Mesothelial cell of epicardium (in vitro differentiated cells): ENCODE measurements around the gene TLR8. TPM values are rescaled to one million over a fixed set of nuclear protein-coding genes. Genes with fewer than 3 reads are reported as not detected.
A peak's percentile ranks its signal among the peaks of the same experiment; 100 is the strongest.
"Not testable (repeated sequence)": the region's sequence is repeated elsewhere in the genome, so short reads cannot be mapped to it uniquely, and the experiment has no call there.

Experiments
- DNase-seq, 2 experiments: peaks; one replicate each; pipeline ENCODE4 v3.0.0; 2021; ENCODE audit warnings: low spot score in 2 of 2; ENCODE audit not compliant: unreplicated experiment in 2 of 2
- H3K27ac Mint-ChIP-seq: 2 replicates; pipeline ENCODE4 v1.8.0; 2021; ENCODE audit warnings: mixed read lengths
- H3K27me3 Mint-ChIP-seq: 2 replicates; pipeline ENCODE4 v1.8.0; 2021; ENCODE audit warnings: low read depth, mixed read lengths
- H3K36me3 Mint-ChIP-seq: 2 replicates; pipeline ENCODE4 v1.8.0; 2021; ENCODE audit warnings: mixed read lengths
- H3K4me1 Mint-ChIP-seq: 2 replicates; pipeline ENCODE4 v1.8.0; 2021; ENCODE audit warnings: mixed read lengths
- H3K4me3 Mint-ChIP-seq: 2 replicates; pipeline ENCODE4 v1.8.0; 2021; ENCODE audit warnings: mild to moderate bottlenecking, moderate library complexity, mixed read lengths
- H3K9me3 Mint-ChIP-seq: 2 replicates; pipeline ENCODE4 v1.8.0; 2021; ENCODE audit warnings: mixed read lengths
- CTCF ChIP-seq: fragments of 200-600 bp; sonication (generic); IDR thresholded peaks from one replicate; pipeline ENCODE4 v1.5.0; 2021; ENCODE audit warnings: antibody characterized with exemption; ENCODE audit not compliant: unreplicated experiment
- total RNA-seq: library from RNA; stranded (reverse); gene quantifications from 3 replicates; pipeline ENCODE4 v1.2.1, GENCODE V29; 2021

Gene TLR8
- total RNA-seq, 1 donor from 2014 or later, result not detected

GRCh38 chrX:12956704-12957534 lies 50.5 kb downstream of the TLR8 start:
- H3K27ac Mint-ChIP-seq, result peak overlapping the region; percentile 83
- no peaks in the 10 kb centered on the region for H3K27me3 Mint-ChIP-seq
- peaks cover 13% of the 10 kb centered on the region for H3K4me1 Mint-ChIP-seq
- DNase-seq, result no peak
- no peak overlapping the region for H3K4me3 Mint-ChIP-seq
- H3K36me3 Mint-ChIP-seq, result no peaks in the 10 kb centered on the region
- TF ChIP-seq CTCF, result no peak
- H3K9me3 Mint-ChIP-seq, result peaks cover 23% of the 10 kb centered on the region

GRCh38 chrX:12958059-12958458 lies 51.6 kb downstream of the TLR8 start:
- Mint-ChIP-seq H3K4me1 (peaks cover 13% of the 10 kb centered on the region), H3K4me3 (no peak overlapping the region), H3K27me3 (no peaks in the 10 kb centered on the region), H3K36me3 (no peaks in the 10 kb centered on the region), H3K27ac (no peak overlapping the region), H3K9me3 (peaks cover 23% of the 10 kb centered on the region)
- no peak for DNase-seq
- no peak for TF ChIP-seq CTCF

- TF ChIP-seq CTCF, result no peak
- no peak for DNase-seq
- Mint-ChIP-seq H3K27me3 (no peaks in the 10 kb centered on the region), H3K4me1 (peaks cover 13% of the 10 kb centered on the region), H3K4me3 (no peak overlapping the region), H3K9me3 (peaks cover 23% of the 10 kb centered on the region), H3K36me3 (no peaks in the 10 kb centered on the region), H3K27ac (no peak overlapping the region)
These were observed 52.0 kb downstream of the TLR8 start for GRCh38 chrX:12958461-12958860.

GRCh38 chrX:12961196-12961718 lies 54.8 kb downstream of the TLR8 start:
- Mint-ChIP-seq H3K4me3 (no peak overlapping the region), H3K4me1 (peaks cover 7% of the 10 kb centered on the region), H3K9me3 (peaks cover 30% of the 10 kb centered on the region), H3K36me3 (peaks cover 1% of the 10 kb centered on the region), H3K27ac (no peak overlapping the region), H3K27me3 (no peaks in the 10 kb centered on the region)
- DNase-seq, result no peak
- no peak for TF ChIP-seq CTCF

- H3K4me3 Mint-ChIP-seq, result no peak overlapping the region
- H3K4me1 Mint-ChIP-seq, result no peaks in the 10 kb centered on the region
- peaks cover 1% of the 10 kb centered on the region for H3K36me3 Mint-ChIP-seq
- no peak for TF ChIP-seq CTCF
- DNase-seq, result no peak
- H3K27me3 Mint-ChIP-seq, result no peaks in the 10 kb centered on the region
- H3K9me3 Mint-ChIP-seq, result peaks cover 35% of the 10 kb centered on the region
- no peak overlapping the region for H3K27ac Mint-ChIP-seq
These were observed 55.7 kb downstream of the TLR8 start for GRCh38 chrX:12962041-12962504.

GRCh38 chrX:12963210-12963850 lies 56.9 kb downstream of the TLR8 start:
- H3K4me3 Mint-ChIP-seq, H3K4me1 Mint-ChIP-seq, H3K27ac Mint-ChIP-seq, DNase-seq, H3K36me3 Mint-ChIP-seq, H3K27me3 Mint-ChIP-seq: not testable (repeated sequence)
- peaks cover 34% of the 10 kb centered on the region for H3K9me3 Mint-ChIP-seq
